GM19467 (cell line): ENCODE data around the gene ANKRD23.
"Not testable (repeated sequence)": the region's sequence is repeated elsewhere in the genome, so short reads cannot be mapped to it uniquely, and the experiment has no call there.

Experiments
- ATAC-seq: cut with Tn5 transposase; IDR thresholded peaks from one replicate; pipeline ENCODE4 v1.9.1; 2021; ENCODE audit warnings: mild to moderate bottlenecking, moderate library complexity; ENCODE audit not compliant: unreplicated experiment

ANKRD23 gene

GRCh38 chr2:96864343-96865091 lies 20.7 kb upstream of the ANKRD23 start:
- ATAC-seq, result no peak

GRCh38 chr2:96863575-96864342 lies 19.9 kb upstream of the ANKRD23 start:
- ATAC-seq, result no peak

- not testable (repeated sequence) for ATAC-seq
Observed at GRCh38 chr2:96863056-96863455, 19.2 kb upstream of the ANKRD23 start.

GRCh38 chr2:96861074-96861473 lies 17.3 kb upstream of the ANKRD23 start:
- no peak for ATAC-seq

GRCh38 chr2:96860065-96861029 lies 16.5 kb upstream of the ANKRD23 start:
- no peak for ATAC-seq

- ATAC-seq, result no peak
Observed at GRCh38 chr2:96859681-96860064, 15.9 kb upstream of the ANKRD23 start.

- no peak for ATAC-seq
Observed at GRCh38 chr2:96859099-96859649, 15.4 kb upstream of the ANKRD23 start.

GRCh38 chr2:96857667-96858372 lies 14.0 kb upstream of the ANKRD23 start, which contains the start of gene ANKRD39:
Gene ANKRD39, minus strand, starts transcription at chr2:96858016. Its CDS starts 29 bp downstream, at chr2:96857987.
- ATAC-seq, result peak; percentile 91

GRCh38 chr2:96856776-96857666 lies 13.2 kb upstream of the ANKRD23 start:
- peak; percentile 1 for ATAC-seq

- ATAC-seq, result no peak
Observed at GRCh38 chr2:96853321-96853720, 9.5 kb upstream of the ANKRD23 start.

- no peak for ATAC-seq
Observed at GRCh38 chr2:96852667-96853066, 8.8 kb upstream of the ANKRD23 start.

- ATAC-seq, result no peak
Observed at GRCh38 chr2:96848264-96848663, 4.4 kb upstream of the ANKRD23 start.

GRCh38 chr2:96847586-96847985 lies 3.8 kb upstream of the ANKRD23 start:
- no peak for ATAC-seq

- ATAC-seq, result no peak
Observed at GRCh38 chr2:96846825-96847224, 3.0 kb upstream of the ANKRD23 start.

GRCh38 chr2:96844405-96844808 lies 586 bp upstream of the ANKRD23 start:
- ATAC-seq, result no peak

- ATAC-seq, result no peak
Observed at GRCh38 chr2:96842600-96842999, 1.2 kb downstream of the ANKRD23 start.

- no peak for ATAC-seq
Observed at GRCh38 chr2:96841701-96842495, 1.9 kb downstream of the ANKRD23 start.
